Measurements from ENCODE around the gene SUN5. TPM values are rescaled to one million over a fixed set of nuclear protein-coding genes. Genes with fewer than 3 reads are reported as not detected.

SUN5 gene
- total RNA-seq, 1 experiment from 2014 or later, result not detected

GRCh38 chr20:33023439-33024242 lies 19.4 kb upstream of the SUN5 start:
- H2AFZ ChIP-seq, result no peak overlapping the region
- H3K9me3 ChIP-seq (ENCODE audit: insufficient read depth, low read depth), result no peaks in the 10 kb centered on the region
- H3K27ac ChIP-seq, result no peak overlapping the region
- no peaks in the 10 kb centered on the region for H3K9me2 ChIP-seq (ENCODE audit: insufficient read depth)
- H3F3A ChIP-seq (ENCODE audit: insufficient read depth, low read depth), result no peaks in the 10 kb centered on the region
- H4K20me1 ChIP-seq (ENCODE audit: insufficient read depth), result no peaks in the 10 kb centered on the region
- TF ChIP-seq CTCF (conservative IDR thresholded peaks at IDR 0.05), result no peak
- no peak overlapping the region for H3K4me3 ChIP-seq
- ChIA-PET CTCF (no interaction called here), POLR2A (ENCODE audit: unreplicated experiment) (no interaction called here)
- DNase-seq, result no peak
- no peaks in the 10 kb centered on the region for H3K79me2 ChIP-seq (ENCODE audit: low read depth)
- intact Hi-C loops (cut with micrococcal nuclease; ENCODE audit: unreplicated experiment), result no loop called here
- BruUV-seq (replicated peaks), result no TSS peak
- peaks cover 54% of the 10 kb centered on the region for H3K27me3 ChIP-seq (ENCODE audit: insufficient read depth, low read depth)
- H3K4me1 ChIP-seq (replicated peaks; ENCODE audit: insufficient read depth), result no peaks in the 10 kb centered on the region
- no peak overlapping the region for H3K4me2 ChIP-seq
- H3K36me3 ChIP-seq (ENCODE audit: low read depth), result no peaks in the 10 kb centered on the region

GRCh38 chr20:33022694-33023438 lies 18.6 kb upstream of the SUN5 start:
- no peaks in the 10 kb centered on the region for H3K9me2 ChIP-seq (ENCODE audit: insufficient read depth)
- ChIA-PET POLR2A (ENCODE audit: unreplicated experiment) (no interaction called here), CTCF (no interaction called here)
- no peak overlapping the region for H2AFZ ChIP-seq
- no TSS peak for BruUV-seq (replicated peaks)
- no peak overlapping the region for H3K4me2 ChIP-seq
- no peaks in the 10 kb centered on the region for H4K20me1 ChIP-seq (ENCODE audit: insufficient read depth)
- no peak for DNase-seq
- intact Hi-C loops (cut with micrococcal nuclease; ENCODE audit: unreplicated experiment), result no loop called here
- TF ChIP-seq EZH2 (IDR thresholded peaks at IDR 0.05; ENCODE audit: low read depth) (no peak), CTCF (conservative IDR thresholded peaks at IDR 0.05) (no peak)
- H3K79me2 ChIP-seq (ENCODE audit: low read depth), result no peaks in the 10 kb centered on the region
- no peaks in the 10 kb centered on the region for H3F3A ChIP-seq (ENCODE audit: insufficient read depth, low read depth)
- no peak overlapping the region for H3K4me3 ChIP-seq
- peaks cover 54% of the 10 kb centered on the region for H3K27me3 ChIP-seq (ENCODE audit: insufficient read depth, low read depth)
- no peak overlapping the region for H3K27ac ChIP-seq
- H3K9me3 ChIP-seq (ENCODE audit: insufficient read depth, low read depth), result no peaks in the 10 kb centered on the region
- H3K36me3 ChIP-seq (ENCODE audit: low read depth), result no peaks in the 10 kb centered on the region
- H3K4me1 ChIP-seq (replicated peaks; ENCODE audit: insufficient read depth), result no peaks in the 10 kb centered on the region

- peaks cover 56% of the 10 kb centered on the region for H3K27me3 ChIP-seq (ENCODE audit: insufficient read depth, low read depth)
- no TSS peak for BruUV-seq (replicated peaks)
- H3K4me3 ChIP-seq, result no peak overlapping the region
- no peak for DNase-seq
- CTCF ChIA-PET, result no interaction called here
- no peak overlapping the region for H3K4me2 ChIP-seq
- no peak overlapping the region for H2AFZ ChIP-seq
- POLR2A ChIA-PET (ENCODE audit: unreplicated experiment), result no interaction called here
- no peaks in the 10 kb centered on the region for H4K20me1 ChIP-seq (ENCODE audit: insufficient read depth)
- H3K9me3 ChIP-seq (ENCODE audit: insufficient read depth, low read depth), result no peaks in the 10 kb centered on the region
- H3K27ac ChIP-seq, result no peak overlapping the region
- TF ChIP-seq CTCF (conservative IDR thresholded peaks at IDR 0.05), result no peak
- no peak for TF ChIP-seq EZH2 (IDR thresholded peaks at IDR 0.05; ENCODE audit: low read depth)
- H3K79me2 ChIP-seq (ENCODE audit: low read depth), result no peaks in the 10 kb centered on the region
- H3K9me2 ChIP-seq (ENCODE audit: insufficient read depth), result no peaks in the 10 kb centered on the region
- no peaks in the 10 kb centered on the region for H3F3A ChIP-seq (ENCODE audit: insufficient read depth, low read depth)
- no peaks in the 10 kb centered on the region for H3K36me3 ChIP-seq (ENCODE audit: low read depth)
- H3K4me1 ChIP-seq (replicated peaks; ENCODE audit: insufficient read depth), result no peaks in the 10 kb centered on the region
- intact Hi-C loops (cut with micrococcal nuclease; ENCODE audit: unreplicated experiment), result no loop called here
Measured at GRCh38 chr20:33022289-33022688, 18.1 kb upstream of the SUN5 start.

Data from PC-9 (cell line).